ENCODE data around the gene LPAR1.
"Not testable (repeated sequence)": the region's sequence is repeated elsewhere in the genome, so short reads cannot be mapped to it uniquely, and the experiment has no call there.

Gene LPAR1

DNA sequence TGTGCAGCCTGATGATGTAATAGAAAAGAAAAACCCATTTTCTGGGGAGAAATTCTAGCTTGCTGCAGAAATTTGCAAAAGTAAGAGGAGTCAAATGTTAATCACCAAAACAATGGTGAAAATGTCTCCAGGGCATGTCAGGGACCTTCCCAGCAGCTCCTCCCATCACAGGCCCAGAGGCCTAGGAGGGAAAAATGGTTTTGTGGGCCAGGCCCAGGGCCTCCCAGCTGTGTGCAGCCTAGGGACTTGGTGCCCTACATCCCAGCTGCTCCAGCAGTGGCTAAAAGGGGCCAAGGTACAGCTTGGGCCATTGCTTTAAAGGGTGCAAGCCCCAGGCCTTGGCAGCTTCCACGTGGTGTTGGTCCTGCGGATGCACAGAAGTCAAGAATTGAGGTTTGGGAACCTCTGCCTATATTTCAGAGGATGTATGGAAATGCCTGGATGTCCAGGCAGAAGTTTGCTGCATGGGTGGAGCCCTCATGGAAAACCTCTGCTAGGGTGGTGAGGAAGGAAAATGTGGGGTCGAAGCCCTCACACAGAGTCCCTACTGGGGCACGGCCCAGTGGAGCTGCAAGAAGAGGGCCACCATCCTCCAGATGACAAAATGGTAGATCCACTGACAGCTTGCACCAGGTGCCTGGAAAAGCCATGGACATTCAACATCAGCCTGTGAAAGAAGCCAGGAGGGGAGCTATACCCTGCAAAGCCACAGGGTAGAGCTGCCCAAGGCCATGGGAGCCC lies 176.7 kb downstream of the LPAR1 start:
- FAIRE-seq = not testable (repeated sequence)

DNA sequence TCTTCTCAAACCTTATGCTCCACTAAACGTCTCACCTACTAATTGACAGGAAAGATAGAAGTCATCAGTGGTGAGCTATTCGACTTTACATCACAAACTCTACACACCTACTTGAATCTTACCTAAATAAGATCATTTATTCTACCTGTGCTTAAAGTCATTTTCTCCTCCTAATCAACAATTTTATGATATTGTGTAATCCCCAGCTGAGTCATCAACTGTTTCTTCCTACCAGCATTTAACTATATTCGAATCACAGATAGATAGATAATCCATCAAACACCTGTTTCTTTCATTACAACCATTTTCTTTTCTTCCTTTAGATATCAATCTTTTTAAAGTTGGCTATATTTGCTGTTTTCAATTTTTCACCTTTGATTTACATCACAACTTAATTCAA lies 181.5 kb downstream of the LPAR1 start:
- no peak for FAIRE-seq

DNA sequence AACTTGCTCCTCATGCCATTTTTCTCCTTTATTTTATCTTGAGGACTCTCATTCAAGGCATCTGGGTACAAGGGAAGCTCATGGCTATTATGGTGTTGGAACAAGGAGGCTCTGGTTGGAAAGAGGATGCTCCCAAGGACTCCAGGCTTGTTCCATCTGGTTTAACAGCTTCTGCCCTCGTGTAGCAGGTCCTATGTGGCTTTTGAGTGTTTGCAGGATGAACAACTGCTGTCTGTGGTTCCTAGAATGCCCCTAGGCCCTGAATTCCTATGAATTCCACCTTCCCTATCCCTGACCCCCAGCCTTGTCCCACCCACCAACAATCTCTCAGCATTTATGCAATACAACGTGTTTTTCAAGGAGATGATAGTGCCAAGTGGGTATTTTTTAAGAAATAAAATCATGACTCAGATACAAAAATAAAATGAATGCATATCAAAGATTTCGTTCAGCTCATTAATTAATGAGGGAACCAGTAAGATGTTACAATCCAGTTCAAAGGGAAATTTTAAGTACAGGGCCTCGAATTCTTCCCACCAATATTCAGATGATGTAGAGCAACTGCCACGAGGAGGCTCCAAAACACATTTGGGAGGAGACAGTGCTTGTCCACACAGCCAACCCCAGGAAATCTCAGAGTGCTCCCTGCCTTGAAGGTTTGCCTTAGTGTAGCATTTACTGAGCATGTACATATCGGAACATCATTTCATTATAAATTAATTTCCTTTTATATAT lies 187.7 kb downstream of the LPAR1 start:
- no peak for FAIRE-seq

DNA sequence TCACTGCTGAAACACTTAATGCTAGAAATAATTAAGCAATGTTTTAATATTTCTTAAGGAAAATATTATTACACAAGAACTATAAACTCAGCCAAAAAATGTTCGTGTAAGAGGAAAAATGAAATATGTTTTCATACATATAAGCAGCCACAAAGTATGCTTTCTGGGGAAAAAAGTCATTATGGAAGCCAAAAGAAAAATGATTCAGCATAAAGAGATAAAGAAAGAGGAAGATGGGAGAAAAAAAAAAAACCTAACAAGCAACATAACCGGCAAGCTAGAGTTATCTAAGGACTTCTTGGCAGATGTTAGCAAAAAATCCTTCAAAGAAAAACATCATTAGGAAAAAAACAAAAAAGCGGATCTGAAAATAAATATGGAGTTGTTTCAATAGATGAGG lies 190.6 kb downstream of the LPAR1 start:
- FAIRE-seq = no peak

DNA sequence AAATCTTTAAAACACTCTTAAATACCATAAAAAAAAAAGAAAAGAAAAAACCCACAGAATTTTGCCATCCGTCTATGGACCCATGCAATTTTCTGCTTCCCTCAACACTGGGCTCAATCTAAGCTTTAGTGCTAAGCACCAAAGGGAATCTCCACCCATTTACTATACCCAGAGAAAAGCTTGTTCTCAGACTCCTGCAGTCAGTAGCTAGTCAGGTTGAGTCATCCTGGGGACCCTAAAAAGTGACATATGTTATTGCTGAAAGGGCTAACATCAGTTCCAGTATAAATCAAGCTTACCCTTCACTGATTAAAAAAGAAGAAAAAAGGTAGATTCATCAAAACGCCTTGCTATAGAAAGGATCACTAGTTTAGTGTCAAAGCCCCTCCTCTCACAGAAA lies 192.1 kb downstream of the LPAR1 start:
- FAIRE-seq = no peak

DNA sequence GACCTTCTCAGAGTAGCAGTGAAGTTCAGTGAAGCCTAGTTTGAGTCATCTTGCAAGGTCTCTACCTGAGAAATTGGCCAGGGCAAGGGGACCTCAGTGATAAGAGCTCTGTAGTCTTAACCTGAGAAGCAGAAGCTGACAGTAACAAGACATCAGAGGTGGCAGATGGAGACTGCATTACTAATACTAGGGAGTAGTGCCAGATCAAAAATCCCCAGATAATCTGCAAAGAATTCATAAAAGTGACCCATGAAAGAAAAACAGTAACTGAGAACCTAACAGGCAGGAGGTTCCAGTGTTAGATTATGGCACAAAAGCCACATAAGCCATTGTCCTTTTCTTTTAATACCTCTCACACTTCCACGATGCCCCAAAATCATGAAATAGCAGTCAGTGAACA lies 194.1 kb downstream of the LPAR1 start:
- no peak for FAIRE-seq

DNA sequence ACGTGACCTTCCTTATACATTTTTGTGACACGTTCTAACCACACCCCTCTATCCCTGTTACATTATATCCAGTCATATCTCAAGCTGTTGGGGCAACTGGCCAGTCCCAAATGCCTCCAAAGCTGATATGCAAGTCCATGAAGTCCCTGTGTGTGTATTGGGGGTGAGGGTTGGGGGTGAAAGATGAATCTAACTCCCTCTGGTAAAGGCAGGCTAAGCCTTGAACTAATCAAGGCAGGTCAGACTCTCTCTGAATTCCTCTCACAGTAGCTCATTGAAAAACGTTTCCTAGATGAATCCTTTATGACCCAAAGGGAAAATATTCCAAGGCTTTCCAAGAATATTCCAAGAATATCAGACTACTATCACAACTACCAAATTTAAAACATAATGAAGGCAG lies 195.3 kb downstream of the LPAR1 start:
- FAIRE-seq = no peak

DNA sequence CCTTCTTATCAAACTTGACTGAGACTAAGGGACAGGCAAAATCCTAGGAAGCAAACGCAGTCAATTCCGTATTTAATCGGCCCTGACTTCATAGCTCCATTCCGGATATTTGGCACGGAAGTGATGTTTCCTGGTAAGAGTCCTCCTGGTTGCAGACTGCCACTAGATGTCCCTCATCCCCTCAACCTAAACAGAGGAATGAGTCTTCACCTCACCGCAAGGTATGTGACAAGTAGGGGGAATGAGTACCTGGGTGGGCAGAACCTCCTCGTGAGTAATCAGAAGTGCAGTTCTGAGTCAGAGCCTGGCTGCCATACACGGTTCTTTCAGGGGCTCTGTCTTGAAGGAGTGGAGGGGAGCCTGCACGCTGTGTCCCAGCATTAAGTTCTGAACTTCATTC lies 196.1 kb downstream of the LPAR1 start:
- no peak for FAIRE-seq

DNA sequence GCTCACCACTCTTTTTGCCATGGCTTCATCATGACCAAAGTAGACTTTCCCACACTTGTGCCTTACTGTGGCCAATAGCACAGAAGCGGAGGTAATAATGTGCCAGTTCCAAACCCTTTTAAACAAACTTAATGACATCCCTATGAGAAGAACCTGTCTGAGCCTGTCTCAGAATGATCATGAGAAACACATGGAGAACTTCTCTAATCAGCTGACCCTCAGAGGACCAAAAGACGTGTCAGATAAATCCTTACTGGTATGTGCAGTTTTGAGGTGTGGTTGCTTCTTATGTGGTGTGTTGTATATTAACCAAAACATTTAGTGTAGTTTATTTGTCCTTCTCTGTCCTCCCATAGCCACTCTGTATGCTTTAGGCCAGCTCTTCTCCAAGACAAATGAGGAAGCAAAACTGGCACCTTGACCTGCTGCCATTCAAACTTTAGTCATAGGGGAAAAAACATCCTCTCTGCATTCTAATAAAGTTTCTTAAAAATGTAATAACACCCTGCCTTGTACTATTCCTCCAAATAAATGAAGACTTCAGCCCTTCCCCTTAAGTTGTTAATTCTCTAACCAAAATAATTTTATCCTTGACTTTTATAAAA lies 200.8 kb downstream of the LPAR1 start:
- no peak for FAIRE-seq

DNA sequence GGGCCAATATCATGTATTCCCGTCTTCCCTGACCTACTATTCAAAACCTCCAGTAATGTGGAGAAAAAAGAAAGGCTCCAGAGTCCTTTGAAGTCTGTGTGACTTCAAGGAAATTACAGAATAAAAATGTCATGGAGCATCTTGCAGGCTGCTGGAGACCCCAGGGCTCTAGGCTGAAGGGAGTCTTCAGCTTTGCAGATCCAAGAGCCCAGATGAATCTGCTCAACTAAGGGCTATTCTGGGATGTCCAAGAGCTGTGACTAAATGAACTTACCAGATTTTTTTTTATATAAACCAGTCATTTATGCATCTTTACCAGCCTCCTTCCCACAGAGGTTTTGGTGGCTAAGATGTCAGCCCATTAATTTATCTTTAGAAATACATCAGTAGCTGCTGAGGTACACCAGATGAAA lies 202.4 kb downstream of the LPAR1 start:
- no peak for FAIRE-seq

DNA sequence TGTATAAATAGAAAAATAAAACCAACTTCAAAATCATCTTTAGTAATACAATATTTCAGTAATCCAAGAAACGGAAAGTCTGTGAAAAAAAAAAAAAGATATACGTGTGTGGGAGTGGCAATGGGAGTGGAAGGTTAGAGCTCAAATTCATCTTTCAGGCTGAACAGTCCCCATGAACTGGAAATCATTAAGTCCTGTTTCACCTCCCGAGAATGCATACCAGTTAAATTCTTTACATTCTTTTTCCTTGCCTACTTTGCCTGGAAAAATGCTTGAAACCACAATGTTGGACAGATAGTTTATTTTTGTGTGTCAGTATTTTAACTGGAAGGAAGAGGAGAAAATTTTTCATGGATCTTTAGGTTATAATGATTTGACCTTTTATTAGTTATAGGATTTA lies 202.9 kb downstream of the LPAR1 start:
- FAIRE-seq = no peak

DNA sequence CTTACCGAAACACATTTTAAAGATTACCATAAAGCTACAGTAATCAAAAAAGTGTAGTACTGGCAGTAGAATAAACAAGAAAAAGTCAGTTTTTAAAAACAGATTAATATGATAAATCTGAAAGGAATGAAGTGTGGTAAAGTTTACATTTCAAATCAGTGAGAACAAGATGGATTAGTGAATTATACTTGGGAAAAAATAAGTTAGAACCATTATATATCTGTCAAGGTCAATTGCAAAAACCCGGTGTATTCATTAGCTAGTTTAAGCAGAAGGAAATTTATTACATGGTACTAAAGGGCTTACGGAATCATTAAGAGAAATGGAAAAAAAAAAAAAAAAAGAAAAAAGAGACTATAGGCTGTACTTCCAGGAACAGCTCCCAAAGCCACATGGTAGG lies 205.3 kb downstream of the LPAR1 start:
- FAIRE-seq = no peak

DNA sequence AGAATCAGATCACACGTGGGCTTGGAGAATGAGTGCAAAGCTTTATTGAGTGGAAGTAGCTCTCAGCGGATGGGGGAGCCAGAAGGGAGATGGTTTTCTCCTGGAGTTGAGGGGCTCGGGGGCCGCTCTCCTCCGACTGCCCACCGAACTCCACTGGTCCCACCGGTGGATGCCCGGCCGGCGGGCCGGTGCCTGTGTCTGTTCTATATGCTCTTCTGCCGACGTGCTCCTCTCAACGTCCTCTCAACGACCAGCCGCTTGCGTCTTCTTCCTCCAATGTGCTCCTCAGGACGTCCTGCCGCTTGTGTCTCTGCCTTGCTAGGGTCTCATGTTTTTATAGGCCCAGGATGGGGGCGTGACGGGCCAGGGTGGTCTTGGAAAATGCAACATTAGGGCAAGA lies 207.8 kb downstream of the LPAR1 start:
- no peak for FAIRE-seq

DNA sequence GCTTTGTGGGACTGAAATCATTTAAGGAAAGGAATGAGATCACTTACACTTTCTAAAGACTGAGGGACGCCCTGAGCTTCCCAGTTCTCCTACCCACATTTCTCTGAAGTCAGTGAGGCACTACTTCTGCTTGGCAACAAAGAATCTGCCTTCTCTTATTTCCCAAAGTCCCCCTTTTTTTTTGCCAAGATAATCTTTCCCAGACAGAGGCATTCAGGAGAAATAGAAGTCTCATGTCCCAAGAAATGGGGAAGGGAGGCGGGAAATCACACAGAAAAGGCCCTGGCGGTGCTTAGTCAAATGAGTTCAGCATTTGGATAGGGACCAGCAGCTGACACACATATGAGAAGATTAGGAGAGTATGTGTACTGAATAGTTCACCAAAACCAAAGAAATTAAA lies 210.0 kb downstream of the LPAR1 start:
- no peak for FAIRE-seq

DNA sequence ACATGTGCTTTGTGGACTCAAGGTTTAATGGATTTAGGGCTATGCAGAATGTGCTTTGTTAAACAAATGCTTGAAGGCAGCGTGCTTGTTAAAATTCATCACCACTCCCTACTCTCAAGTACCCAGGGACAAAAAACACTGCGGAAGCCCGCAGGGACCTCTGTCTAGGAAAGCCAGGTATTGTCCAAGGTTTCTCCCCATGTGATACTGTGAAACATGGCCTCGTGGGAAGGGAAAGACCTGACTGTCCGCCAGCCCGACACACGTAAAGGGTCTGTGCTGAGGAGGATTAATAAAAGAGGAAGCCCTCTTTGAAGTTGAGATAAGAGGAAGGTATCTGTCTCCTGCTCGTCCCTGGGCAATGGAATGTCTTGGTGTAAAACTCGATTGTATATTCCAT lies 211.9 kb downstream of the LPAR1 start:
- not testable (repeated sequence) for FAIRE-seq

DNA sequence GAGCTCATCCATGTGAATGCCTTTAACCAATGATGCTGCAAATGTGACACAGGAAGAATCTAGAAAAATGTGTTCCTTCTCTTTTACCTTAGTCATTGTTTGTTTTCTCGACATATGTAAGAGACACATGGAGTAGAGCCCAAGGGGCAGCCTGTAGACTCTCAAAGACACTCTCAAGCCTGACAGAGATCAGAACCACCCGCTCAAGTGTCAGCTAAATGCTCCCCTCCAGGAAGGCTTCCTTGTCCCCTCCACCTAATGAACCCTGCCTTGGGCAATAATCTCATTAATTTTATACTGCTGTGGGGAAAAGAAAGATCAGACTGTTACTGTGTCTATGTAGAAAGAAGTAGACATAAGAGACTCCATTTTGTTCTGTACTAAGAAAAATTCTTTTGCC lies 212.3 kb downstream of the LPAR1 start:
- no peak for FAIRE-seq

DNA sequence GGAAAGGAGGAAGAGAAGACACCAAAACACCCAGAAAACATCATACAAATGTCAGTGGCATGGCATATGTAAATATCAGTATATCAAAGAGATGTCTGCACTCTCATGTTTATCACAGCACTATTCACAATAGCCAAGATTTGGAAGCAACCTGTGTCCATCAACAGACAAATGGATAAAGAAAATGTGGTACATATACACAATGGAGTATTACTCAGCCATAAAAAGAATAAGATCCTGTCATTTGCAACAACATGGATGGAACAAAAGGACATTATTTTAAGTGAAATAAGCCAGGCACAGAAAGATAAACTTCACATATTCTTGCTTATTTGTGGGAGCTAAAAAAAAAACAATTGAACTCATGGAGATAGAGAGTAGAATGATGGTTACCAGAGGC lies 213.1 kb downstream of the LPAR1 start:
- FAIRE-seq = not testable (repeated sequence)
